Effector memory CD8-positive, alpha-beta T cell (primary cell): Measurements from ENCODE around the gene OGFOD2.
A peak's percentile ranks its signal among the peaks of the same experiment; 100 is the strongest.

ENCODE experiments used
- ATAC-seq: fragments of 150-1000 bp; cut with Tn5 transposase; replicated peaks from 2 replicates; pipeline ENCODE4 v1.10.0; 2021; ENCODE audit warnings: mild to moderate bottlenecking, moderate library complexity
- DNase-seq, 3 experiments: peaks; one replicate each; pipeline ENCODE4 v3.0.0; 2021
- H3K27ac Mint-ChIP-seq, 2 donors: one replicate each; pipeline ENCODE4 v1.8.0; 2022; ENCODE audit warnings: mild to moderate bottlenecking in 2 of 2, mixed read lengths in 2 of 2, moderate library complexity in 2 of 2
- H3K27me3 Mint-ChIP-seq, 2 donors: one replicate each; pipeline ENCODE4 v1.8.0; 2022; ENCODE audit warnings: mixed read lengths in 2 of 2
- H3K36me3 Mint-ChIP-seq: one replicate; pipeline ENCODE4 v1.8.0; 2022; ENCODE audit warnings: mild to moderate bottlenecking, moderate library complexity, mixed read lengths; ENCODE audit not compliant: insufficient read depth
- H3K4me1 Mint-ChIP-seq, 2 donors: one replicate each; pipeline ENCODE4 v1.8.0; 2022; ENCODE audit warnings: low read depth in 2 of 2, mixed read lengths in 2 of 2
- H3K4me3 Mint-ChIP-seq, 2 donors: one replicate each; pipeline ENCODE4 v1.8.0; 2022; ENCODE audit warnings: mild to moderate bottlenecking in 2 of 2, mixed read lengths in 2 of 2, moderate library complexity in 2 of 2
- H3K9me3 Mint-ChIP-seq, 2 donors: one replicate each; pipeline ENCODE4 v1.8.0; 2022; ENCODE audit warnings: mixed read lengths in 2 of 2

The OGFOD2 gene

GRCh38 chr12:123021688-123022604 is 46.9 kb downstream of the OGFOD2 start:
- ATAC-seq (no peak), DNase-seq (no peak)
- Mint-ChIP-seq H3K36me3 (no peaks in the 10 kb centered on the region), H3K4me1 (peaks cover 5 to 7% of the 10 kb centered on the region in 2 donors), H3K27me3 (no peaks in the 10 kb centered on the region), H3K27ac (no peak overlapping the region), H3K9me3 (no peaks in the 10 kb centered on the region), H3K4me3 (no peak overlapping the region)

GRCh38 chr12:123022846-123023245 is 47.8 kb downstream of the OGFOD2 start:
- Mint-ChIP-seq H3K4me3 (no peak overlapping the region), H3K36me3 (no peaks in the 10 kb centered on the region)

GRCh38 chr12:123024819-123025391 is 49.9 kb downstream of the OGFOD2 start:
- Mint-ChIP-seq H3K27ac (peak overlapping the region in 1 of 2 donors; percentile 79), H3K27me3 (no peaks in the 10 kb centered on the region), H3K4me3 (no peak overlapping the region), H3K9me3 (no peaks in the 10 kb centered on the region), H3K4me1 (peaks cover 2 to 7% of the 10 kb centered on the region in 2 donors), H3K36me3 (peaks cover 3% of the 10 kb centered on the region)
- DNase-seq (no peak), ATAC-seq (peak; percentile 36)

More at GRCh38 chr12:123022846-123023245, 47.8 kb downstream of the OGFOD2 start:
- Mint-ChIP-seq H3K4me1 (peaks cover 5 to 7% of the 10 kb centered on the region in 2 donors), H3K27ac (no peak overlapping the region), H3K27me3 (no peaks in the 10 kb centered on the region), H3K9me3 (no peaks in the 10 kb centered on the region)
- no peak for DNase-seq
- no peak for ATAC-seq

GRCh38 chr12:123026094-123026853 is 51.2 kb downstream of the OGFOD2 start:
- H3K36me3 Mint-ChIP-seq = peaks cover 3% of the 10 kb centered on the region
- no peaks in the 10 kb centered on the region for H3K9me3 Mint-ChIP-seq
- H3K4me1 Mint-ChIP-seq = peaks cover 0 to 7% of the 10 kb centered on the region in 2 donors
- H3K27me3 Mint-ChIP-seq = no peaks in the 10 kb centered on the region
- ATAC-seq (no peak), DNase-seq (no peak)
- peak overlapping the region in 1 of 2 donors; percentile 13 for H3K27ac Mint-ChIP-seq
- H3K4me3 Mint-ChIP-seq = no peak overlapping the region

- Mint-ChIP-seq H3K36me3 (peaks cover 8% of the 10 kb centered on the region), H3K9me3 (no peaks in the 10 kb centered on the region), H3K27ac (no peak overlapping the region), H3K4me1 (peaks cover 0 to 7% of the 10 kb centered on the region in 2 donors), H3K27me3 (no peaks in the 10 kb centered on the region), H3K4me3 (no peak overlapping the region)
- ATAC-seq = no peak
- DNase-seq = no peak
These were observed 52.8 kb downstream of the OGFOD2 start for GRCh38 chr12:123027726-123028445.

GRCh38 chr12:123028475-123028874 is 53.4 kb downstream of the OGFOD2 start:
- ATAC-seq (no peak), DNase-seq (no peak)
- no peaks in the 10 kb centered on the region for H3K9me3 Mint-ChIP-seq
- peaks cover 3 to 9% of the 10 kb centered on the region in 2 donors for H3K4me1 Mint-ChIP-seq
- H3K4me3 Mint-ChIP-seq = no peak overlapping the region
- H3K27me3 Mint-ChIP-seq = no peaks in the 10 kb centered on the region
- H3K36me3 Mint-ChIP-seq = peaks cover 8% of the 10 kb centered on the region
- no peak overlapping the region for H3K27ac Mint-ChIP-seq

- ATAC-seq (no peak), DNase-seq (no peak)
- Mint-ChIP-seq H3K36me3 (peaks cover 8% of the 10 kb centered on the region), H3K27me3 (no peaks in the 10 kb centered on the region), H3K4me3 (no peak overlapping the region), H3K4me1 (peaks cover 11 to 16% of the 10 kb centered on the region in 2 donors), H3K9me3 (no peaks in the 10 kb centered on the region), H3K27ac (no peak overlapping the region)
These were observed 54.5 kb downstream of the OGFOD2 start for GRCh38 chr12:123029550-123029949.
